NCI-H1417 treated with DMSO at 0.1 percent for 48 hours (cell line): Measurements from ENCODE around the gene ALKBH3.

ENCODE experiments used
- DNase-seq: peaks from one replicate; lab custom pipeline; 2025; lab: John Stamatoyannopoulos, UW

Gene ALKBH3

DNA sequence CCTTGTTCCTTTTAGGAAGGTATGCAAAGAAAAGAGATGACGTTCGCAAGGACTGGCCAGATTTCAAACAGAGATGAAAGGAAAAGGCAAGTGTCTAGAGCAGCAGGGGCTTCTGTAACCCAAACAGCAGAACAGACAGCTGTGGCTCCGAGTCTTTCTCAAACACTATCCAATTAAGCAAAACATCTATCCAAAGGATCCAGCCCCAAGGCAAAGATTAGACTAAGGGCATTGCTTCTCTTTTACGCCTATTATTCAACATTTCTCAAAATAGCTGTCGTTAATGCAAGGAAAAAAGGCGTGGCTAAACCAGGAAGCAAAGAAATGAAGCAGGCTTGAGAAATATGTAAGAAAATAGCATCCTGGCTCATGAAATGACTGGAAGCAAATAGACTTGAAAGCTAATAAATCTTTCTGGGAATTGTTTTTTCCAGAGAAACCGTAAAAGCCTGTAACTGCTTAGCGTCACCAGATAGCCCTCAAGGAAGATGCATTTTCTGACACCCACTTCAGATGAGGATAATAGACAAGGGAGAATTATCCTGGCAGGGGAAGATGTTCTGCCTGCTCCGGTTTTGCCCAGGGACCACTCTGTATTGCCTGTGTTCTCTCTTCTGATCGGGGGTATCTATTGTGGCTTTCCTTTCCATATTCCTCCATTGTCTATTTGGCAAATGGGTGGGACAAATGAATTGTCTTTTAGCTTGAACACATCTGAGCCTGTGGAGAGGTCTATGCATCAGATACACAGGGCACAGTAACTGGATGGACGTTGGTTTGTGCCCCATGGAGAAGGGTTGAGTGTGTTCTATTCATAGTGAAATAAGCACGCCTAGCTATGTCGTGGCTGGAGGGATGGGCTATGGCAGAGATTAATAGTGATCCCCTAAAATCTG is 82.0 kb downstream of the ALKBH3 start:
- no peak for DNase-seq

- no peak for DNase-seq
Observed at GRCh38 chr11:43963279-43963620, 82.6 kb downstream of the ALKBH3 start.

DNA sequence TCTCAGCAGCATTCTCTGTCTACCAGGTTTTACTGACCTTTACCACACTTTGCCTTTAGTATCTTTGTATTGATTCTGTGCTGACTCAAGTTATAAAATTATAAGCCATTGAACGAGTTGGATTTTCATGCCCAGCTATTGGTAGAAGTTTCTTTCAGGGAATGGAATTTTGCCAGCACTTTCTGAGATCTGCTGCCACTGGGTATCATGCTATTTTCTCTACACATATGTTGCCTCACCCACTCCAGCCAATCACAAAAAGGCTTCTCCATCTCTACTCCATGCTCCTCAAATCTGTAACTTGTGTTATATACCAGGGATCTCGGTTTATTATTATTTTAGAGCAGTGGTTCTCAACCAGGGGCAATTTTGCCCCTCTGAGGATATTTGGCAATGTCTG is 87.0 kb downstream of the ALKBH3 start:
- DNase-seq: no peak

- DNase-seq: no peak
Observed at GRCh38 chr11:43968719-43969118, 88.1 kb downstream of the ALKBH3 start.

DNA sequence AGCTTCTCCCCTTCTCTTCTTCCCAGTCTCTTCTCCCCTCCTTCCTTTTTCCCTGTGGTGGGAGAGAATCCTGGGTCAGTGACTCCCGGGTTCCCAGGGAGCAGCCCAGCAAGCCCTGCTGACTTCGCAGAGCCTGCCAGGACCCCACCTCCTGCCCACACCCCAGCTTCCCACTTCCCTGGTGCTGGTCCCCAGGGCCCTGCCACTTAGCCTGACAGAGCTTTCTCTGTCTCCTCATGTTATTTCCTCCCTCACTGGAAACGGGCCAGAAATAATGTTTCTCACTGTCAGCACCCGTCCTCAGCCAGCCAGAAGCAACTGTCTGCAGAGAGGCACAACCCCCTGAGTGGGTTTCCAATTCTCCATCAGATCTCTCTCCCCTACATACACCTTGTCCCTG is 88.9 kb downstream of the ALKBH3 start:
- no peak for DNase-seq
